Fibroblast of skin of left quadriceps (primary cell): Measurements from ENCODE around the gene NUDT2.

Source experiments
- DNase-seq, 2 experiments: peaks; one replicate each; pipeline ENCODE4 v3.0.0-alpha.2; 2013; ENCODE audit warnings: low read depth in 2 of 2

NUDT2 gene

GRCh38 chr9:34385561-34386230 lies 56.3 kb downstream of the NUDT2 start:
- DNase-seq = no peak

- no peak for DNase-seq
These were observed 57.3 kb downstream of the NUDT2 start for GRCh38 chr9:34386656-34387055.

GRCh38 chr9:34387239-34387638 lies 57.9 kb downstream of the NUDT2 start:
- DNase-seq = no peak

- no peak for DNase-seq
These were observed 63.1 kb downstream of the NUDT2 start for GRCh38 chr9:34392511-34392910.
